PFSK-1 (cell line): ENCODE measurements around the gene SLC22A14.

Experiments used
- FOXP2 ChIP-seq: optimal IDR thresholded peaks from 2 replicates; pipeline ENCODE3; 2011; ENCODE audit warnings: borderline replicate concordance, control low read depth, inconsistent platforms; ENCODE audit not compliant: insufficient read depth; ENCODE audit errors: extremely low read length, extremely low read depth
- POLR2AphosphoS5 ChIP-seq: IDR thresholded peaks from 2 replicates; pipeline ENCODE4 v1.6.1; 2012; ENCODE audit warnings: low read depth, mild to moderate bottlenecking, control low read depth, low read length, moderate library complexity
- SIN3A ChIP-seq: IDR thresholded peaks from 2 replicates; pipeline ENCODE4 v1.6.1; 2012; ENCODE audit warnings: mild to moderate bottlenecking, low read length, moderate library complexity, borderline replicate concordance; ENCODE audit not compliant: insufficient read depth
- TAF1 ChIP-seq: IDR thresholded peaks from 2 replicates; pipeline ENCODE4 v1.6.1; 2012; ENCODE audit warnings: low read length, control low read depth, borderline replicate concordance; ENCODE audit not compliant: insufficient read depth
- TF ChIP-seq, protein P1 (sequence below), 2 experiments: IDR thresholded peaks; 2 replicates each; pipeline versions ENCODE4 v1.6.1 to v1.8.0; 2011 to 2012; ENCODE audit warnings: low read depth in 2 of 2, low read length in 2 of 2, control low read depth in 1 of 2, inconsistent platforms in 1 of 2, mild to moderate bottlenecking in 1 of 2, moderate library complexity in 1 of 2; ENCODE audit not compliant: insufficient read depth in 1 of 2

SLC22A14 gene

GRCh38 chr3:38255627-38256026 lies 26.5 kb upstream of the SLC22A14 start:
- TF ChIP-seq, protein P1, sequence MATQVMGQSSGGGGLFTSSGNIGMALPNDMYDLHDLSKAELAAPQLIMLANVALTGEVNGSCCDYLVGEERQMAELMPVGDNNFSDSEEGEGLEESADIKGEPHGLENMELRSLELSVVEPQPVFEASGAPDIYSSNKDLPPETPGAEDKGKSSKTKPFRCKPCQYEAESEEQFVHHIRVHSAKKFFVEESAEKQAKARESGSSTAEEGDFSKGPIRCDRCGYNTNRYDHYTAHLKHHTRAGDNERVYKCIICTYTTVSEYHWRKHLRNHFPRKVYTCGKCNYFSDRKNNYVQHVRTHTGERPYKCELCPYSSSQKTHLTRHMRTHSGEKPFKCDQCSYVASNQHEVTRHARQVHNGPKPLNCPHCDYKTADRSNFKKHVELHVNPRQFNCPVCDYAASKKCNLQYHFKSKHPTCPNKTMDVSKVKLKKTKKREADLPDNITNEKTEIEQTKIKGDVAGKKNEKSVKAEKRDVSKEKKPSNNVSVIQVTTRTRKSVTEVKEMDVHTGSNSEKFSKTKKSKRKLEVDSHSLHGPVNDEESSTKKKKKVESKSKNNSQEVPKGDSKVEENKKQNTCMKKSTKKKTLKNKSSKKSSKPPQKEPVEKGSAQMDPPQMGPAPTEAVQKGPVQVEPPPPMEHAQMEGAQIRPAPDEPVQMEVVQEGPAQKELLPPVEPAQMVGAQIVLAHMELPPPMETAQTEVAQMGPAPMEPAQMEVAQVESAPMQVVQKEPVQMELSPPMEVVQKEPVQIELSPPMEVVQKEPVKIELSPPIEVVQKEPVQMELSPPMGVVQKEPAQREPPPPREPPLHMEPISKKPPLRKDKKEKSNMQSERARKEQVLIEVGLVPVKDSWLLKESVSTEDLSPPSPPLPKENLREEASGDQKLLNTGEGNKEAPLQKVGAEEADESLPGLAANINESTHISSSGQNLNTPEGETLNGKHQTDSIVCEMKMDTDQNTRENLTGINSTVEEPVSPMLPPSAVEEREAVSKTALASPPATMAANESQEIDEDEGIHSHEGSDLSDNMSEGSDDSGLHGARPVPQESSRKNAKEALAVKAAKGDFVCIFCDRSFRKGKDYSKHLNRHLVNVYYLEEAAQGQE (IDR thresholded peaks at IDR 0.05; ENCODE audit: insufficient read depth in 1 of 2, low read depth in 2 of 2, low read length in 2 of 2): no peak
- TF ChIP-seq TAF1 (no peak), FOXP2 (no peak), SIN3A (no peak), POLR2AphosphoS5 (no peak)

DNA sequence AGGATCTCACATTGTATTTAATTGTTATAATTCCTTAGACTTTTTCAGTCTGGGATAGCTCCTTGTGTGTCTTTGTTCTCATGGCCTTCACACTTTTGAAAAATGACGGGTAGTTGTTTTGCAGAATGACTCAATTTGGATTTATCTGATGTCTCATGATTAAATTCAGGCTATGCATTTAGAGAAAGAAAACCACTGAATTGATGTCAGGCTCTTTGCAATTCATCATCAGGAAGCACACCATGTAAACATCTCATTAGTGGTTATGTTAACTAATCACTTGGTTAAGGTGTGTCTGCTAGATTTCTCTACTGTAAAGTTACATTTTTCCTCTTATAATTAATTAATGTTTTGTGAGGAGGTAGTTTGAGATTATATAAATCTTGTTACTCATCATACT lies 24.5 kb upstream of the SLC22A14 start:
- TF ChIP-seq FOXP2 (no peak), POLR2AphosphoS5 (no peak), SIN3A (no peak), TAF1 (no peak)
- TF ChIP-seq, protein P1 (IDR thresholded peaks at IDR 0.05; ENCODE audit: insufficient read depth in 1 of 2, low read depth in 2 of 2, low read length in 2 of 2): no peak

GRCh38 chr3:38260474-38260873 lies 21.6 kb upstream of the SLC22A14 start:
- TF ChIP-seq SIN3A: no peak
- TF ChIP-seq, protein P1 (IDR thresholded peaks at IDR 0.05; ENCODE audit: insufficient read depth in 1 of 2, low read depth in 2 of 2, low read length in 2 of 2): no peak
- TF ChIP-seq POLR2AphosphoS5: no peak
- TF ChIP-seq FOXP2: no peak
- no peak for TF ChIP-seq TAF1

DNA sequence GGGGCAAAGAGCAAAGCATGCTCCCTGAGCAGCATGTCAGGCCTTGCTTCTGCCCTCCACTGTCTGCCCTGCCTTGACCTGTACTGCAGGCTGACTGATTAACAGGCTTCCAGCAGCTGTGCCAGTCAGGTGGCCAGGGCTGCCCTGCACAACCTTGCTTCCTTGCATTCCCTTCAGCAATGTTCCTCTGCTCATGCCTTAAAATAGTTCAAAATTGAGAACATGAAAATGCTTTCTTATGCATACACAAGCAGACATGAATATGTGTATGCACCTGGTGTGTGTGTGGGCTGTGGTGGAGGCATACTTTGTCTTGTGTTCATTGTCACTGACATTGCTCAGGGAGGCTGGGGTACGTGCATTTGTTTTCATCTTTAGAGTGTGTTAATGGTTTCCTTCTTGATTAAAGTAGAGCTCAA lies 17.7 kb upstream of the SLC22A14 start:
- no peak for TF ChIP-seq TAF1
- TF ChIP-seq SIN3A: no peak
- no peak for TF ChIP-seq FOXP2
- TF ChIP-seq POLR2AphosphoS5: no peak

DNA sequence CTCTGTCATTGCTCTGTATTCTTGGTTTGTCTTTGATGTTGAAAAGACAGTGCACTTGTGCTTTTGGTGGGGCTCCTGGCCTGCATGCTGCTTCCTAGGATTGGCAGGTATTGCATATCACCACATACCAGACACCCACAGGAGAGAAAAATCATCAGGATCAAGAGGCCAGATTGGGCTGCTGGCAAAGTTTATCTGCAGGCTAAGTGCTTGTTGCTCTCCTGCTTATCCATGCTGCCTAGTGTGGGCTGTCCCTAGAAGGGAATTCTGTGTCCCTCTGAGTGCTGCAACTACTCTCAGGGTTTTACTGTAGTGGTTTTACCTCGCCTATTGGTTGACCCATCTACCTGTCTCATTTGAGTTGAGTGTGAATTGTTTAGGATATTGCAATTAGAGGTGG lies 17.3 kb upstream of the SLC22A14 start:
- no peak for TF ChIP-seq POLR2AphosphoS5

DNA sequence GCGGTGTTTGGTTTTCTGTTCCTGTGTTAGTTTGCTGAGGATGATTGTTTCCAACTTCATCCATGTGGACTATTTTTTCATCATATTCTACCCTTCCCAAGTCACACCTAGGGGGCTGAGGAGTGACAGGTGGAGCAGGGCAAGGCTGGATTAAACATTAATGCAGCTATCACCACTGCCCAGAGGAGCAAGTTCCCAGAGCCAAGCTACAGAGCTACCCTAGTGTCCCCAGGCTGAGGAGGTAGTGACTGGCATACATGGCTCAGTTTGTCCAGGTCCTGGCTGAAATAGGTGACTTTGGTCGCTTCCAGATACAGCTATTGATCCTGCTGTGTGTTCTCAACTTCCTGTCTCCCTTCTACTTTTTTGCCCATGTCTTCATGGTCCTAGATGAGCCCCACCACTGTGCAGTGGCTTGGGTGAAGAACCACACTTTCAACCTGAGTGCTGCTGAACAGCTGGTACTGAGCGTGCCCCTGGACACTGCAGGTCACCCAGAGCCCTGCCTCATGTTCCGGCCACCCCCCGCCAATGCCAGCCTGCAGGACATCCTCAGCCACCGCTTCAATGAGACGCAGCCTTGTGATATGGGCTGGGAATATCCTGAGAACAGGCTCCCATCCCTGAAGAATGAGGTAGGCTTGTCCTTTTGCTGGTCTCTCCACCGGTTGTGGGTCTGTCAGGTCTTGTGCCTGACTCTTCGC lies 16.3 kb upstream of the SLC22A14 start, which contains the start of gene SLC22A13:
Gene SLC22A13, plus strand, starts transcription at position 209 of the 704 bp plus-strand sequence. Its CDS starts 49 bp downstream, at position 258.
- TF ChIP-seq FOXP2: no peak
- TF ChIP-seq, protein P1 (IDR thresholded peaks at IDR 0.05; ENCODE audit: insufficient read depth in 1 of 2, low read depth in 2 of 2, low read length in 2 of 2): no peak
- no peak for TF ChIP-seq TAF1
- TF ChIP-seq SIN3A: no peak
- no peak for TF ChIP-seq POLR2AphosphoS5
